ENCODE measurements around the gene PLAGL2.
"Not testable (repeated sequence)": the region's sequence is repeated elsewhere in the genome, so short reads cannot be mapped to it uniquely, and the experiment has no call there.

Gene PLAGL2, protein sequence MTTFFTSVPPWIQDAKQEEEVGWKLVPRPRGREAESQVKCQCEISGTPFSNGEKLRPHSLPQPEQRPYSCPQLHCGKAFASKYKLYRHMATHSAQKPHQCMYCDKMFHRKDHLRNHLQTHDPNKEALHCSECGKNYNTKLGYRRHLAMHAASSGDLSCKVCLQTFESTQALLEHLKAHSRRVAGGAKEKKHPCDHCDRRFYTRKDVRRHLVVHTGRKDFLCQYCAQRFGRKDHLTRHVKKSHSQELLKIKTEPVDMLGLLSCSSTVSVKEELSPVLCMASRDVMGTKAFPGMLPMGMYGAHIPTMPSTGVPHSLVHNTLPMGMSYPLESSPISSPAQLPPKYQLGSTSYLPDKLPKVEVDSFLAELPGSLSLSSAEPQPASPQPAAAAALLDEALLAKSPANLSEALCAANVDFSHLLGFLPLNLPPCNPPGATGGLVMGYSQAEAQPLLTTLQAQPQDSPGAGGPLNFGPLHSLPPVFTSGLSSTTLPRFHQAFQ

DNA sequence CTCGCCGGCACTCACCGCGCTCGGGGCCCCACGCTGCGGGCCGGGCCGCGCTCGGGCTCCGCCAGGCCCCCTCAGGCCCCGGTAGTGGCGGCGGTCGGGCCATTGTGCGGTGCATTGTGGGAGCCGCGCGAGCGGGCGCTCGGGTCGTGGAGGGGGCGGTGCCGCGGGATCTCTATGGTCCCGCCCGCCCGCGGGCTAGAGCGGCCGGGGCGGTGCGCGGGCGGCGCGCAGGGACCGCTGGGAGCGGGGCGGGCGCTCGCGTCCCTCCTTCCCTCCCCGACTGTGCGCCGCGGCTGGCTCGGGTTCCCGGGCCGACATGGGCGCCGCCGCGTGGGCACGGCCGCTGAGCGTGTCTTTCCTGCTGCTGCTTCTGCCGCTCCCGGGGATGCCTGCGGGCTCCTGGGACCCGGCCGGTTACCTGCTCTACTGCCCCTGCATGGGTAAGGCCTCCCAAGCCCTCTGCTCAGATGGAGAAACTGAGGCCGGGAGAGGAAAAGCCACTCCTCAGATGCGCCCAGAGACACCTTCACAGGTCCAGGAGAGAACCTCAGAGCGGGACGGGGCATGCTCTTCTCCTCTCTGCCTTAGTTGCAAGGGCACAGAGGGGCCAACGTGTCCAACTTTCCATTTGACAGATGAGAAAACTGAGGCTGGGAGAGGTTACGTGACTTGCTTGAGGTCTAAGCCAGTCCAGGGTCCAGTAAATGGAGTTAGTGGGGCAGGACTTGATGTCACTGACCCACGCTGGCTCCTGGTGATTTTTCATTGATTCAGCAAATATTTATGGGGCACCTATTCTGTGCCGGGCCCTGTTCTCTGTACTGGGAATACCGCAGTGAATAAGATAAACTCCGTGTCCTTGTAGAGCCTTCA lies at the start of gene PLAGL2, which contains the start of gene POFUT1:
Gene PLAGL2, minus strand, starts transcription at position 118 of the 873 bp plus-strand sequence. CDS start 5,565 bp downstream, outside the sequence.
Gene POFUT1, plus strand, starts transcription at position 255 of the 873 bp plus-strand sequence. Its CDS starts 62 bp downstream, at position 317.
- peak; percentile 47 for DNase-seq

DNA sequence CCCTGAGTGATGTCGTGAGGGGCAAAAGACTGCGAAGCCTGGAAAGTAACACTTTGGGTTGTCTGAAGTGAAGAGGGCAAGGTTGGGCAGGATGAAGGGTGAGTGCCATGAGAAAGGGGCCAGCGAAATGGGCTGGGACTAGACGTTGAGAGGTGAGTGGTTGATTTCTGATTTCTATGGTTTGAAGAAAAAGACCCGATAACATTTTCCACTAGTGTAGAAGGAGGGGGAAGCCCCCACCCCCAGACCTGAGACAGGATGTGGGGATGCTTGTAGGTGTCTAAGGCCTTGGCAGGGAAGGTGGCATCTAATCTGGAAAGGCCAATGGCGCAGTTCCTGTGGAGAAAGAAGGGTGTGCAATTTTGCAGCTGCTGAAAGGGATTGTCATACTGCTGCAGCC lies 44.6 kb upstream of the PLAGL2 start:
- no peak for DNase-seq

- DNase-seq, result no peak
Observed at GRCh38 chr20:32251470-32251869, 43.9 kb upstream of the PLAGL2 start.

GRCh38 chr20:32249030-32249738 lies 41.6 kb upstream of the PLAGL2 start:
- no peak for DNase-seq

- DNase-seq, result no peak
Observed at GRCh38 chr20:32248043-32248442, 40.5 kb upstream of the PLAGL2 start.

DNA sequence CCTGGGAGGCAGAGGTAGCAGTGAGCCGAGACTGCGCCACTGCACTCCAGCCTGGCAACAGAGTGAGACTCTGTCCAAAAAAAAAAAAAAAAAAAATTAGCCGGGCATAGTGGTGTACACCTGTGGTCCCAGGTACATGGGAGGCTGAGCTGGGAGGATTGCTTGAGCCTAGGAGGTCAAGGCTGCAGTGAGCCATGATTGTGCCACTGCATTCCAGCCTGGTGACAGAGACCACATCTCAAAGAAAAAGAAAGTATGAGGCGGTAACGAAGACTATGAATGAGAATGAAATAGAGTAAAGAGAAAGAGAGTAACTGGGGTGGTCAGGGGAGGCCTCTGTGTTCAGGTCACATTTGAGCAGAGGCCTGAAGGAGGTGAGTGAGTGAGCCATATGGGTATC lies 38.7 kb upstream of the PLAGL2 start:
- not testable (repeated sequence) for DNase-seq

DNA sequence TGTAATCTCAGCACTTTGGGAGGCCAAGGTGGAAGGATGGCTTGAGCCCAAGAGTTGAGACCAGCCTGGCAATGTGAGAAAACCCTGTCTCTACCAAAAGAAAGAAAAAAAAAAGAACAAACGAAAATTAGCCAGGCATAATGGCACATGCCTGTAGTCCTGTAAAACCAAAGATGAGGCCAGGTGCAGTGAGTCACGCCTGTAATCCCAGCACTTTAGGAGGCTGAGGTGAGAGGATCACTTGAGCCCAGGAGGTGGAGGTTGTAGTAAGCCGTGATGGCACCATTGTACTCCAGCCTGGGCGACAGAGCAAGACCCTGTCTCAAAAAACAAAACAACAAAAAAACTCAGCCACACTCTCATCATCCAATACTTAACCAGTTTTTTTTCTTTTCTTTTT lies 37.4 kb upstream of the PLAGL2 start:
- DNase-seq, result no peak

DNA sequence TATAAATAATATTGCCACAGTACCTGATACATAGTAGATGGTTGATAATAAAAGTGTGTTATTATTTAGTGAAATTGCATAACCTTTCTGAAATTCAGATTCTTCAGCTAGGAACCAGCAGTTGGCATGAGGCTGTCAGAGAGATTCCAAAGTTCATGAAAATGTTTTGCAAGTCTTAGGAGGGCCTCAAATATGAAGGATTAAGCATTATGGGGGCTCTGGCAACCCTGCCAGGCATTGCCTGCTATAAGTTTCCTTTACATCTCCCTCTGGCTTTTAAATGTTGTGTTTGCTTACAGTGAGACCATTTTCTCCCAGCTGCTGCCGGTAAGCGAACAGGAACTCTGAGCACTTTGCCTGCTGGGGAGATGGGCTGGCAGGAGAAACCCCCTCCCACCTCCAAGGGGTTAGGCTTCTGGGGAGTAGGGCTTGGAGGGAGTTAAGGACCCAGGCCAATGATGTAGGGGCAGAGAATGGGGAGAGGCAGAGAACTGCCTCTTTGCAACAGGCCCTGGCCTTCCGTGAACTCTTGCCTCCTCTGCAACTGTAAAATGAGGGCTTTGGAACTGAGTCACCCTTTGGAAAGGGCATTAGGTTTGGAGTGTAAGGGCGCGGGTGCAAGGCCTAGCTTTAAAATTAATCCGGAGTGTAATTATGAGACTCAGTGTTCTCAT lies 36.7 kb upstream of the PLAGL2 start:
- no peak for DNase-seq

DNA sequence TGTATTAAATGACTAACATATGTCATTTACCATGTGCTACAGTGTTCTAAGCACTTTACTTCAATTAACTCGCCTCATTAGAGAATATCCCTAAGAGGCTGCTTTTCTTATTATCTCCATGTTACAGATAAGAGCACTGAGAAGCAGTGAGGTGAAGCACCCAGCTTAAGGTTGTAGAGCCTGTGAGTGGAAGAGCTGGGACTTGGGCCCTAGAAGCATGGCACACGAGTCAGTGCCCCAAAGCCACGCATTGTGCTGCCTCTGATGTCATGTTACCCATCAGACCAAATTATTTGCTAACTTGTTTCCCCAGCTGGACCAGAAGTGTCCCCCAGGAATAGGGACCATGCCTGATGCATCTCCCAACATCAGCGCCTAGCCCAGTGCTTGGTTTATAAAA lies 34.3 kb upstream of the PLAGL2 start:
- no peak for DNase-seq

DNA sequence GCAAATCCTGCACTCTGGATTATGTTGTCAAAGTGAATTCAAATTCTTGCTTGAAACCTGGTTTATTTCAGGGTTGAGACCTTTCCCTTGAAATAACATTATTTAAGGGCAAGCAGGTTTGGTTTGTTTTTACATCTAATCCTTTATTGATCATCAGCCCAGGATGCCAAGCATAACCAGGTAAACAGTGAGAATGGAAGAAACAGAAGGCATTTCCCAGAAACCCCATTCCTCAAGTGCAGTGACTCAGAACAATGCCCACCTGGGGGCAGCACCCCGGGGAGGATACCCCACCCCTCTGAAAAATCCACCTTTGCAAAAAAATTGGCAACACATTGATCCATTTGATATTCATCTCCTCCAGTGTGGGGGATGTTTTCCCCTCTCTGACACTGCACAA lies 32.7 kb upstream of the PLAGL2 start:
- DNase-seq, result no peak

DNA sequence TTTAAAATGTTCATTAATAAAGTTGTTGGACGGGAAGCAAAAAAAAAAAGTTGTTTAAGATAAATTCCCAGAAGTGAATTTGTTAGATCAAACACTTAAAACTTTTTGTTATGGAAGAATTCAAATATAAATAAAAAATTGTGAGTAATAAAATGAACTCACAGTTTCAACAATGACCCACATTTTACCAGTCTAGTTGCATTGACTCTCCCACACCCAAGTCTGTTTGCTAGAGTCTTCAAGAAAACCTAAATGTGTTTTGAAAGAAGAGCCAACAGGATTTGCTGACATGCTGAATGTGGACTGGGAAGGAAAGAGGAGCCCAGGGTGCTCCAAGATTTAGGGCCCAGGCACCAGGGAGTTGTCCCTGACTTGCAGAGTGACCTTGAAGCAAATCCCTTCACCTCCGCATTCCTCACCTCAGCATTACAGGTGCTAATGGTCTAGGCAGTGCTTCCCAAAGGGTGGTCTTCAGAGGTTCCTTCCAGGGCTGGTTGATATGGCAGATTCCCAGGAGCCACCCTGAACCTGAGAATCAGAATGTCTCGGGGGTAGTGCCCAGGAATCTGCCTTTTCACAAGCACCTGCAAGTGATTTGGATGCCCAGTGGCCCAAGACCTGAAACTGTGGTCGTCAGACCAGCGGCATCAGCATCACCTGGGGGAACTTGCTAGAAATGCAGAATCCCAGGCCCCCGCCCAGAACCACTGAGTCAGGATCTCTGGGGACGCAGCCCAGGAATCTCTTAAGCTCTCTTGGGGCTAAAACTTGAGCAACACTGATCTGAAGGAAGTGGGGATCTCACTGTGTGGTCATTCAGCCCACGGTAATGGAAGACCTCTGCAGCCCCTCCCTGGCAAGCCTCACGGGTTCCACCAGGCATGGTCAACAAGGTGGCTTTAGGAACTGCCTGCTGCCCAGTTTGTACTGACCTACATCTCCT lies 31.2 kb upstream of the PLAGL2 start:
- DNase-seq, result no peak

GRCh38 chr20:32237419-32237818 lies 29.9 kb upstream of the PLAGL2 start:
- DNase-seq, result no peak

GRCh38 chr20:32236819-32237218 lies 29.3 kb upstream of the PLAGL2 start:
- DNase-seq, result no peak

- no peak for DNase-seq
Observed at GRCh38 chr20:32236048-32236533, 28.5 kb upstream of the PLAGL2 start.

DNA sequence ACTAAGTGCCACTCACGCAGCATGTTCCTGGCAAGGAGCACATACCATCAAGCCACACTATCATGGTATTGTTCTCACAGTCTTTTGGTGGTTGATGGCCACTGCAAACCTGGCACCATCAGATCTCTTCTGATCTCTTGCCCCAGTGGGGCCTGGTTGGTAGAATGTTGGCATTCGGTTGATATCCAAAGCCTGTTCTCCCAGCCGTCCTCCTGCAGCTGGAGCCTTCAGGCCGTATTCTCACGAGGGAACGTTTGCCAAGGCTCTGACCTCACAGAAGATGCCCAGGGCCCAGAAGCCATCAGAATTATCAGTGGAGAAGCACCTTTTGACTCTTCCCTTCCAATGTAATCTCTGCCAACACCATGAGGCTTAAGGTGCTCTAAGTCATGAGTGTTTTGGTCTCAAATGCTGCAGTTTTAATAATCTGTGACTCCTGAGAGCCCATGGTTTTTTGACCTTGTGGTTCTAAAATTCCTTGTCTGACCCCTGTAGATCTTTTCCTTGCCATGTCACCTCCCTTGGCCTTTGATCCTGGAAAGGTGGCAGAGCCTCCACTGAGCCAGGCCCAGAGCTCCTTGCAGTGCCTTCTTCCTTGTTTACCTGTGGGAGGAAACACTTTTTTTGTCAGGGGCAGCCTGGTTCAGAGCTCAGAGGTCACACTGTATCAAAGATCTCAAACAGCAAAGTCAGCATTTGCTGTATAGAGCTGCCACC lies 27.9 kb upstream of the PLAGL2 start:
- no peak for DNase-seq

DNA sequence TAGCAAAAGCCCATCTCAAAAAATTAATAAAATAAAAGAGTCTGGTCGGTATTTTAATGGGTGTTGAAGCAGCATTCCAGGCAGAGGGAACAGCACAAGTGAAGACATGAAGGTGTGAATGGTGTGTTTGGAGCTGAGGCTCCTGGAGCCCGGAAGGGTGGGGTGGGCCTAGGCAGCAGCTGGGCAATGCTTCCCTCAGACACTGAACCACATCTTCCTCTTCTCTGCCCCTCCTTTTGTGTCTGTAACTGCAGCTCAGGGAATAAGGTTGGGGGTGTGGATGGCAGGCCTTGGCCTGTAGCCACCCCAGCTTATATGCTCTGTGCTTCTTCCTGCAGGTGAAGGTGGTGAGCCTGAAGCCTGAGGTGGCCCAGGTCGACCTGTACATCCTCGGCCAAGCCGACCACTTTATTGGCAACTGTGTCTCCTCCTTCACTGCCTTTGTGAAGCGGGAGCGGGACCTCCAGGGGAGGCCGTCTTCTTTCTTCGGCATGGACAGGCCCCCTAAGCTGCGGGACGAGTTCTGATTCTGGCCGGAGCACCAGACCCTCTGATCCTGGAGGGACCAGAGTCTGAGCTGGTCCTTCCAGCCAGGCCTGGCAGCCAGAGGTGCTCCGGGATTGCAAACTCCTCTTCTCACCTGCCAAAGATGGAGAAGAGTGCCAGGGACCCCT lies 26.7 kb upstream of the PLAGL2 start:
- DNase-seq, result peak; percentile 18

GRCh38 chr20:32233286-32233685 lies 25.7 kb upstream of the PLAGL2 start:
- no peak for DNase-seq

- DNase-seq, result no peak
Observed at GRCh38 chr20:32232326-32232886, 24.9 kb upstream of the PLAGL2 start.

- DNase-seq, result no peak
Observed at GRCh38 chr20:32231847-32232246, 24.3 kb upstream of the PLAGL2 start.

All from GF-D8 (cell line).